OCI-M2 (cell line): ENCODE results near the gene CCNB1.
A peak's percentile ranks its signal among the peaks of the same experiment; 100 is the strongest.
"Not testable (repeated sequence)": the region's sequence is repeated elsewhere in the genome, so short reads cannot be mapped to it uniquely, and the experiment has no call there.

Experiments
- DNase-seq: peaks from one replicate; lab custom pipeline; 2025; ENCODE audit not compliant: unreplicated experiment; lab: John Stamatoyannopoulos, UW

Gene CCNB1

DNA sequence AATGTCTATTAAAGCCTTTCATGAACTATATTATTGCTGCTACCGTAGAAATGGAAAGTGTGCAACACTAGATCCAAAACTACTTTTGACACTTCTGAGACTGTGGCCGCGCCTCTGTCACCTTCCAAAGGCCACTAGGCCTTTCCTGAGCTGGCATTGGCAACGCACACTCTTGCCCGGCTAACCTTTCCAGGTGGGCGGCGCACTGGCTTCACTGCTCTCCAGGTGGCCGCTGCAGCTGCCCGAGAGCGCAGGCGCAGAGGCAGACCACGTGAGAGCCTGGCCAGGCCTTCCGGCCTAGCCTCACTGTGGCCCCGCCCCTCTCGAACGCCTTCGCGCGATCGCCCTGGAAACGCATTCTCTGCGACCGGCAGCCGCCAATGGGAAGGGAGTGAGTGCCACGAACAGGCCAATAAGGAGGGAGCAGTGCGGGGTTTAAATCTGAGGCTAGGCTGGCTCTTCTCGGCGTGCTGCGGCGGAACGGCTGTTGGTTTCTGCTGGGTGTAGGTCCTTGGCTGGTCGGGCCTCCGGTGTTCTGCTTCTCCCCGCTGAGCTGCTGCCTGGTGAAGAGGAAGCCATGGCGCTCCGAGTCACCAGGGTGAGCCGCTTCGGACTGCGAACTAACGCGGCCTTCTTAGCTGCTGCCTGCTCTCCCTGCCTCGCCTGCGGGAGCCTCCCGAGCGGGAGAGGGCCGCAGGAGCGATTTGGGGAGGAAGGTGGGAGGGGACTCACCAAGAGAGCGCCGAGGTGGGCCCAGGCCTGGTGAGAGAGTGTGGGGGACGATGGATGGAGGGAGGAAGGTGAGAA, at the start of gene CCNB1:
TSS of gene CCNB1 (plus strand) at position 465 of the 807 bp plus-strand sequence. CDS start at position 578, 113 bp downstream.
- DNase-seq: peak; percentile 80

DNA sequence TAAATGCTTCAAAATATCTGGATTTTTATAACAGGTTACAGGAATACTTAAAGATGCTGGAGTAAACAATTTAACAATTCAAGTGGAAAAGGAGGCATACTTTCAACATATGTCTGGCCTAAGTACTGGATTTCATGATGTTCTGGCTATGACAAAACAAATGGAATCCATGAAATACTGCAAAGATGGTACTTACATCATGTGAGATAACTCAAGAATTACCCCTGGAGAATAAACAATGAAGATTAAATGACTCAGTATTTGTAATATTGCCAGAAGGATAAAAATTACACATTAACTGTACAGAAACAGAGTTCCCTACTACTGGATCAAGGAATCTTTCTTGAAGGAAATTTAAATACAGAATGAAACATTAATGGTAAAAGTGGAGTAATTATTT, 37.5 kb upstream of the CCNB1 start:
- no peak for DNase-seq

DNA sequence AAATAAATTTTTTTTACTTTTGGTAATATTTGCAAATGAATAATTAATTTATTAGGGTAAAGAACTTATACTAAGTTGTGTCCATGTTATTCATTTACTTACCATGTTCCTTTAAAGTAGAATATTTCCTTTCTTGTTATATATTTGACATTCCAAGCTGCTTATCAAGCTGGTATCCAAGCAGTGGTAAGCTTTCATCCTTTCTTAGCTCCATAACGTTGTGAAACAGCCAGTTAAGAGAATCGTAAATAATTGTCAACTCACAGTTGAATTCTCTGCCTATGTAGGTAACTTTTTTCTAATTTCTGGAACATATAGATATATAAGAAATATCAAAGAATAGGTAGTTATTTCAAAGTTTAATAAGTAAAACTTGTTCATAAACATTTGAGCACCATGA, 36.7 kb upstream of the CCNB1 start:
- DNase-seq: no peak

DNA sequence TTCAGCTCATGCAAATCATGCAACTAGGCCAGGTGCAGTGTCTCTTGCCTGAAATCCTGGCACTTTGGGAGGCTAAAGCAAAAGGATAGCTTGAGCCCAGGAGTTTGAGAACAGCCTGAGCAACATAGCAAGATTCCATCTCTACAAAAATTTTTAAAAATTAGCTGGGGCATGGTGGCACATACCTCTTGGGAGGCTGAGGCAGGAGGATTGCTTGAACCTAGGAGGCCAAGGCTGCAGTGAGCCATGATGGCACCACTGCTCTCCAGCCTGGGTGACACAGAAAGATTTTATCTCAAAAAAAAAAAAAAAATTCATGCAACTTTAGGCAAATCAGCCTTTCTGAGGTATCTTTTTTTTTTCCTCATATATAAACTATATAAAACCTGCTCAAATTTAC, 35.6 kb upstream of the CCNB1 start:
- no peak for DNase-seq

GRCh38 chr5:69134126-69134525, 32.8 kb upstream of the CCNB1 start:
- no peak for DNase-seq

DNA sequence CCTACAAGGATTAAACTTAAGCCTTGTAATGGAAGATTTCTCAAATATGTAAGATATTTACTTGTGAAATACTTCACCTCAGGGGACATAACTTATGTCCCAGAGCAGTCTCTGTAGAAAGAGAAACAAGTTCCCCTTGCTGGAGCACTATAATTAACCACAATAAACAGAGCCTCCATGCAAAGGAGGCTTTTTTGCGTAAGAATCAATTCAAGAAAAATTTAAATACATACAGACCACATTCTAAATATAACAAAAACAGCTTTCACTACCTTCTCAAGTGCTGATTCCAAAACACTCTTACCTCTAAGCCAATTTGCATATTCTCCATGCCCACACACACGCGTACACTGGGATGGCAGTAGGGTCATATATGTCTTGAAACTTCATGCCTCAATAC, 30.7 kb upstream of the CCNB1 start:
- no peak for DNase-seq

DNA sequence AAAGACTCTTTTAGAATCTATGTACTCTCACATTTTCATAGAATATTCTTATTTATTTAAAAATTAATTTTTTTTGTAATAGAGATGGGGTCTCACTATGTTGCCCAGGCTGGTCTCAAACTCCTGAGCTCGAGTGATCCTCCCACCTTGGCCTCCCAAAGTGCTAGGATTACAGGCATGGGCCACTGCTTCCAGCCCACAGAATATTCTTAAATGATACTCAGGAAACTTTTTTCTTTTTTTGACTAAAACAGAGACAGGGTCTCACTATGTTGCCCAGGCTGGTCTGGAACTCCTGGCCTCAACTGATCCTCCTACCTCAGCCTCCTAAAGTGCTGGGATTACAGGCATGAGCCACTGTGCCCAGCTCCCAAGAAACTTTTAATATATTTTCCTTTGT, 29.7 kb upstream of the CCNB1 start:
- DNase-seq: not testable (repeated sequence)

DNA sequence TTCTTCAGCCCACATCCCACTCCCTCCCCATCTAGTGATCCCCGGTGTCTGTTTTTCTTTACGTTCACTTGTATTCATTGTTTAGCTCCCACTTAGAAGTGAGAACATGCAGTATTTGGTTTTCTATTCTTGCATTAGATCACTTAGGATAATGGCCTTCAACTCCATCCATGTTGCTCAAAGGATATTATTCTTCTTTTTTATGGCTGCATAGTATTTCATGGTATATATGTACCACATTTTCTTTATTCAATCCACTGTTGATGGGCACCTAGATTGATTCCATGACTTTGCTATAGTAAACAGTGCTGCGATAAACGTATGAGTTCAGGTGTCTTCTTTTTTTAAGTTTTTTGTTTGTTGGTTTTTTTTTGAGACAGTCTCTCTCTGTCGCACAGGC, 29.1 kb upstream of the CCNB1 start:
- no peak for DNase-seq

GRCh38 chr5:69138766-69139165, 28.2 kb upstream of the CCNB1 start:
- DNase-seq: no peak

GRCh38 chr5:69140239-69140638, 26.7 kb upstream of the CCNB1 start:
- DNase-seq: not testable (repeated sequence)

- no peak for DNase-seq
Measured at GRCh38 chr5:69140827-69141226, 26.1 kb upstream of the CCNB1 start.

DNA sequence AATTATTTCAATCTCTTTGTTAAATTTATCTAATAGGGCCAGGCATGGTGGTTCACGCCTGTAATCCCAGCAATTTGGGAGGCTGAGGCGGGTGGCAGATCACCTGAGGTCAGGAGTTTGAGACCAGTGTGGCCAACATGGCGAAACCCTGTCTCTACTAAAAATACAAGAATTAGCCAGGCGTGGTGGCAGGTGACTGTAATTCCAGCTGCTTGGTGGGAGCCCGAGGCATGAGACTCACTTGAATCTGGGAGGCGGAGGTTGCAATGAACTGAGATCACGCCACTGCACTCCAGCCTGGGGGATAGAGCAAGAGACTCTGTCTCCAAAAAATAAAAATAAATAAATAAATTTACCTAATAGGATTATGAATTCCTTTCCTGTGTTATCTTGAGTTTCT, 18.4 kb upstream of the CCNB1 start:
- DNase-seq: not testable (repeated sequence)

DNA sequence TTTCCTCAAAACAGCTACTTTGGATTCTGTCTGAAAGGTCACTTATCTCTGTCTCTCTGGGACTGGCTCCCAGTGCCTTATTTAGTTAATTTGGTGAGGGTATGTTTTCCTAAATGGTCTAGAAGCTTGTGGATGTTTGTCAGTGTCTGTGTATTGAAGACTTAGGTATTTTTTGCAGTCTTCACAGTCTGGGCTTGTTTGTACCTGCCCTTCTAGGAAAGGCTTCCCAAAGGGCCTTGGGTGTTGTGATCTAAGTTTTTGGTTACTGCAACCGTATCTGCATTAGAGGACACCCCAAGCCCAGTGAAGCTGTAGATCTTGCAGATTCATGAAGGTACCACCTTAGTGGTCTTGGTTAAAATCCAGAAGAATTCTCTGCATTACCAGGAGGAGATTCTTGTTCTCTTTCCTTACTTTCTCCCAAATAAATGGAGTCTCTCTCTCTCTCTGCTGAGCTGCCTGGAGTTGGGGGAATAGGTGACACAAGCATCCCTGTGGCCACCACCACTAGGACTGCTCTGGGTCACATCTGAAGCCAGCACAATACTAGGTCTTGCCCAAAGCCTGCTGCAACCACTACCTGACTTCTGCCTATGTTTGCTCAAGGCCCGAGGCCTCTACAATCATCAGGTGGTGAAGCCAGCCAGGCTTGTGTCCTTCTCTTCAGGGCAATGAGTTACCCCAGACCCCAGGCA, 17.8 kb upstream of the CCNB1 start:
- no peak for DNase-seq

- no peak for DNase-seq
Measured at GRCh38 chr5:69149676-69150010, 17.3 kb upstream of the CCNB1 start.

GRCh38 chr5:69152731-69153130, 14.2 kb upstream of the CCNB1 start:
- DNase-seq: no peak

GRCh38 chr5:69156456-69156855, 10.5 kb upstream of the CCNB1 start:
- DNase-seq: no peak

DNA sequence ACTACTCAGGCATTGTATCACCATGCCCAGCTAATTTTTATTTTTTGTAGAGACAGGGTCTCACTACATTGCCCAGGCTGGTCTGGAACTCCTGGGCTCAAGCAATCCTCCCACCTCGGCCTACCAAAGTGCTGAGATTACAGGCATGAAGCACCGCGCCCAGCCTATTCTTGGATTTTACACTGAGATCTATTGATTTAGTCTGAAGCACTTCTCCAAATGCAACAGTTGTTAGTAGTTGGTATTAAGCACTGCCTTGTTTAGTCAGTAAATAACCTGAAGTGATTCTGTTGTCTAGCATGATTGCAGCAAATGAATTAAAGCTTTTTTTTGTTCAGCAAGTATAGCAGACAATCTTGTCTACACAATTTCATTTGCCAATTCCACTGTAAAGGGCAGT, 8.9 kb upstream of the CCNB1 start:
- DNase-seq: no peak

- DNase-seq: no peak
Measured at GRCh38 chr5:69160651-69161050, 6.3 kb upstream of the CCNB1 start.

- DNase-seq: no peak
Measured at GRCh38 chr5:69167493-69167855, 524 bp downstream of the CCNB1 start.

DNA sequence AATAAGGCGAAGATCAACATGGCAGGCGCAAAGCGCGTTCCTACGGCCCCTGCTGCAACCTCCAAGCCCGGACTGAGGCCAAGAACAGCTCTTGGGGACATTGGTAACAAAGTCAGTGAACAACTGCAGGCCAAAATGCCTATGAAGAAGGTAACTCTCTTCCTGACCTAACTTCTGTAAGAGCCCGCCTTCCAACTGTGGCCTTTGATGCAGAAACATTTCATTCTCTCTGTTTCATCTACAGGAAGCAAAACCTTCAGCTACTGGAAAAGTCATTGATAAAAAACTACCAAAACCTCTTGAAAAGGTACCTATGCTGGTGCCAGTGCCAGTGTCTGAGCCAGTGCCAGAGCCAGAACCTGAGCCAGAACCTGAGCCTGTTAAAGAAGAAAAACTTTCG, 979 bp downstream of the CCNB1 start:
- no peak for DNase-seq

DNA sequence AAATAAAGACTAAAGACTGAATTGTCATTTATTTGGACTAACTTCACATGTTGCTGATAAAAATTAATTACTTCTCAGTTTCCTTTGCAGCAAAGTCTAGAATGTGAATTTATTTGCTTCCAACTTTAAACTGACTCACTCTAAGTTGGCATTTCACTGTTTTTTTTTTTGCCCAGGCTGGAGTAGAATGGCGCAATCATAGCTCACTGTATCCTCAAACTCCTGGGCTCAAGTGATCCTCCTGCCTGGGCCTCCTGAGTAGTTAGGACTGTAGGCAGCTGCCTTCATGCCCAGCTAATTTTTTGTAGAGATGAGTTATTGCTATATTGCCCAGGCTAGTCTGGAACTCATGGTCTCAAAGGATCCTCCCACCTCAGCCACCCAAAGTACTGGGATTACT, 3.5 kb downstream of the CCNB1 start:
- DNase-seq: no peak

GRCh38 chr5:69170969-69171368, 4.0 kb downstream of the CCNB1 start:
- no peak for DNase-seq
